Measurements from ENCODE around the gene GJC2. TPM values are rescaled to one million over a fixed set of nuclear protein-coding genes. Genes with fewer than 3 reads are reported as not detected.

The GJC2 gene
- total RNA-seq (2021; ENCODE audit: unreplicated experiment) (0.76 TPM), Bru-seq, nascent RNA (percentile 25 among the genes with signal in this experiment), BruChase-seq, experiment 1, labeled RNA remaining after a 6-hour chase (percentile 45 among the genes with signal in this experiment), BruChase-seq, experiment 2, labeled RNA remaining after a 2-hour chase (percentile 42 among the genes with signal in this experiment)
- polyA plus RNA-seq (2012), result 0.23 and 0.46 TPM in 2 replicates
- long read RNA-seq, partial matches to known transcripts, result 0 of 3 reads
- long read RNA-seq, other reads (novel, unspliced or antisense), result 3 of 3 reads

DNA sequence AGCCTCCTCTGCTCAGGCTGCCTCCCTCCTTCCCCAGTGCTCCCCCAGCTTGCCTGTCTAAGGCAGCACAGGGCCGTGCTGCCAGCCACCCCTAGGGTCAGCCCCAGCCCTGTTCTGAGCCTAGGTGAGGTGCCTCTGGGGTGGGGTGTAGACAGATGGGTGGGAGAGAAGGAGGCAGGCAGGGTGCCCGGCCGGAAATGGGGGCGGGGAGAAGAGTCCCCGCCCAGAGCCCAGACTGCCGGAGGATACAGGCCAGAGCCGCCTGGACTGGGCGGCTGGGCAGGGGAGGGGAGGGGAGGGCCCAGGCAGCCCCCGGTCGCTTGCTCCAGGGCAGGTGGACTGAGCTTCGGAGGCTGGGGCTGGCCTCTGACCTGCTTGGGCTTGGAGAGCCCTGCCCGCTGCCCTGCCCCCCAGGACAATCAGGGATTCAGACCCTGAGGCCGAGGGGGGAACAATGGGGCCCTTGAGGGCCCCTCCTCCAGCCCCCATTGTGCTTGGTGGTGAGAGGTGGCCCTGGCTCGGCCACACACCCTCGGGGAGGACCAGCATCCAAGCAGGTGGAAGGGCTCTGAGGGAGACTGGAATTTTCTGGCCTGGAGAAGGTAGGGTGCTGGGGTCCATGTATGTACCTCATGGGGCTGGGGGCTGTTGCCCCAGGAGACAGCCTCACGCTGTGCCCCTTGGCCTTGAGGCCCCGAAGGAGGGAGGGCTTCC, at the start of gene GJC2:
TSS of gene GJC2 (plus strand) at position 525 of the 714 bp plus-strand sequence. CDS start 7,829 bp downstream, outside the sequence.
- Histone ChIP-seq H3K27ac (ENCODE audit: low read depth, low read length) (no peak within 1 kb of the TSS), H3K36me3 (ENCODE audit: control insufficient read depth in 1 of 2, insufficient read depth in 2 of 2, low read length in 2 of 2) (0 out of 4 replicates have a peak, but pooled peaks cover 0 to 6% of the 10 kb centered on the region in 2 experiments), H3K79me2 (ENCODE audit: insufficient read depth, low read length) (peaks cover 14% of the 10 kb centered on the region), H3K9ac (ENCODE audit: low read length) (no peak within 1 kb of the TSS), H3K4me1 (ENCODE audit: control insufficient read depth in 1 of 2, insufficient read depth in 2 of 2, low read length in 2 of 2) (no peaks in the 10 kb centered on the region), H4K20me1 (ENCODE audit: insufficient read depth) (no peaks in the 10 kb centered on the region), H3K9me2 (ENCODE audit: insufficient read depth) (no peaks in the 10 kb centered on the region), H3K9me3 (ENCODE audit: control insufficient read depth in 1 of 2, insufficient read depth in 1 of 2, low read depth in 1 of 2, low read length in 2 of 2) (no peaks in the 10 kb centered on the region), H2AFZ (ENCODE audit: low read depth, low read length, poor library complexity, severe bottlenecking) (no peak within 1 kb of the TSS), H3K4me2 (ENCODE audit: low read length) (no peak within 1 kb of the TSS), H3K4me3 (replicated peaks in 1 of 2; ENCODE audit: low read depth in 1 of 2, low read length in 2 of 2) (no peak within 1 kb of the TSS), H3K27me3 (ENCODE audit: insufficient read depth, low read length) (no peaks in the 10 kb centered on the region)
- ATAC-seq (peak; percentile 15; the same call in 1 of the 2 replicates), DNase-seq (ENCODE audit: low read depth, low spot score) (no peak)
- BruUV-seq (replicated peaks), result no TSS peak
- intact Hi-C loops (cut with micrococcal nuclease), result no loop called here
- POLR2A ChIA-PET, result no interaction called here
- RAD21 ChIA-PET (ENCODE audit: low non-redundant PET in 1 of 2, low total read pairs in 2 of 2, uncharacterized antibody in 2 of 2, unreplicated experiment in 2 of 2), result no interaction called here
- CTCF ChIA-PET, result no interaction called here
- TF ChIP-seq EGR1 (IDR thresholded peaks at IDR 0.05; ENCODE audit: low read depth) (no peak), CBX3 (IDR thresholded peaks at IDR 0.05; ENCODE audit: low read depth) (no peak), SIN3A (IDR thresholded peaks at IDR 0.05; ENCODE audit: low read depth) (no peak), ZFX (IDR thresholded peaks at IDR 0.05) (no peak)

DNA sequence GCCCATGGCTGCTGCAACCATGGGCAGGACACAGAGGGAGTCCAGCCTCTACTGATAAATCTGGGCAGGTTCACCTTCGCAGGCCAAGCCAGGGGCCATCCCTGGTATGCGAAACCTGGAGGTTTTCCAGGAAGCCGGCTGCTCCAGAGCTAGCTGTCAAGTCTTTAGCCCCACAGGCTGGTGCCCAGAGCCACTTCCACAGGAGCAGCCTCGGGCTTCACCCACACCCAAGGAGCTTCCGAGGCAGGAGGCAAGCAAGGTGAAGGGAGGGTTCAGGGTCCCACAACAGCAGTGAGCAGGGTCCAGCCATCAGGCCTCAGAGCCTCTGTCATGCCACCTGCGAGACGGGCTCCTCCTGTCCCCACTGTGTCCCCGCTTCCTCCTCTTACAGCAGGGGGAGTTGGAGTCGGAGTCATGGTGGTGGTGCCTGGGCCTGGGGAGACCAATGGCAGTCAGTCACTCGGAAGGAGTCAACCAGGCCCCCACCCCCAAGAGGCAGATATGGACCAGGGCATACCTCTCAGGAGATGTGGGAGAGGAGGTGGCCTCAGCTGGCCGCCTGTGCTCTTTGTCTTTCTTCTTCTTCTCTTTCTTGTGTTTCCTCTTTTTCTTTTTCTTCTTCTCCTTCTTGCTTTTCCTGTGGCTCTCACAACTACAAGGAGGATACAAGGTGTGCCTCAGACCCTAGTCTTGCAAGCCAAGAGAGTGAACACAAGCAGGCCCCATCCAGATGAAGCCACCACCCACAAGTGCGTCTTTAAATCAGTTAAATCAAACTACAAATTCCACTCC, 48.7 kb upstream of the GJC2 start:
- Histone ChIP-seq H3K4me2 (ENCODE audit: low read length) (peak overlapping the region; percentile 94), H3K27ac (ENCODE audit: low read depth, low read length) (peak overlapping the region; percentile 85; the same call in 1 of the 2 replicates), H4K20me1 (ENCODE audit: insufficient read depth) (no peaks in the 10 kb centered on the region), H3K36me3 (ENCODE audit: control insufficient read depth in 1 of 2, insufficient read depth in 2 of 2, low read length in 2 of 2) (peaks cover 15 to 31% of the 10 kb centered on the region in 2 experiments; a peak in 3 of 4 replicates), H3K9ac (ENCODE audit: low read length) (peak overlapping the region; percentile 91; the same call in 1 of the 2 replicates), H3K27me3 (ENCODE audit: insufficient read depth, low read length) (no peaks in the 10 kb centered on the region), H3K9me3 (ENCODE audit: control insufficient read depth in 1 of 2, insufficient read depth in 1 of 2, low read depth in 1 of 2, low read length in 2 of 2) (no peaks in the 10 kb centered on the region), H3K79me2 (ENCODE audit: insufficient read depth, low read length) (peaks cover 62% of the 10 kb centered on the region), H3K4me1 (ENCODE audit: control insufficient read depth in 1 of 2, insufficient read depth in 2 of 2, low read length in 2 of 2) (peaks cover 2 to 21% of the 10 kb centered on the region in 2 experiments; a peak in 3 of 4 replicates), H3K9me2 (ENCODE audit: insufficient read depth) (no peaks in the 10 kb centered on the region), H3K4me3 (replicated peaks in 1 of 2; ENCODE audit: low read depth in 1 of 2, low read length in 2 of 2) (peak overlapping the region; percentile 82 to 91), H2AFZ (ENCODE audit: low read depth, low read length, poor library complexity, severe bottlenecking) (no peak overlapping the region)
- TF ChIP-seq POLR2AphosphoS5 (IDR thresholded peaks at IDR 0.05; ENCODE audit: low read depth, low read length), result peak; percentile 33; the same call in 1 of the 2 replicates
- TF ChIP-seq RAD21 (IDR thresholded peaks at IDR 0.05; ENCODE audit: low read depth), result no peak
- intact Hi-C loops (cut with micrococcal nuclease), result no loop called here
- ChIA-PET POLR2A (interaction anchor here (1.0 kb wide), 1 partner anchor 16 kb away, joined by 3 read pairs; no protein-coding TSS in a partner anchor), CTCF (no interaction called here), RAD21 (ENCODE audit: low non-redundant PET in 1 of 2, low total read pairs in 2 of 2, uncharacterized antibody in 2 of 2, unreplicated experiment in 2 of 2) (interaction anchor here in 1 of 2 experiments (0.6 kb wide), 1 partner anchor 94 kb away, joined by 3 read pairs; the partner anchor contains the start of gene WNT3A)
- ATAC-seq (no peak), DNase-seq (ENCODE audit: low read depth, low spot score) (no peak)
- BruUV-seq (replicated peaks), result TSS peak; percentile 66

Data from HCT116 (cell line).